NCI-H524 (cell line): ENCODE data around the gene VSNL1.
A peak's percentile ranks its signal among the peaks of the same experiment; 100 is the strongest.
"Not testable (repeated sequence)": the region's sequence is repeated elsewhere in the genome, so short reads cannot be mapped to it uniquely, and the experiment has no call there.

Experiments used
- DNase-seq, 2 experiments: peaks; one replicate each; lab custom pipeline; 2025; lab: John Stamatoyannopoulos, UW

The VSNL1 gene

DNA sequence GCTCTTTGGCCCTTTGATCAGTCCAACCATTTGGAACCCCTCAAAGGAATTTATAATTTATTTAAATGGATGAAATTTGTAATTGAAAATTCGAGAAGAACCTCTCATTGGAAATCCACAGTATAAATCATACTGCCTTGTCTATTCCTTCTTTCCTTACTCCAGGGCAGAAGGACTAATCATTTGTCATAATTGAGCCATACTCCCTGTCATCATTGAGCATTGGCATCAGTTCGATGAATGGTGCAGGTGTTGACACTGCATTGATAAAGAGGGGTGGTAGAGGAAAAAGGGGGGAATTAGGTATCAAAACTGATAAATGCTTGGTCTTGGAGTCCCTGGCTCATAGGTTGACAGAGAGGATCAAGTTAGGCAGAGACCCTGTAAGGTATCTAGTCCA is 2.0 kb downstream of the VSNL1 start:
- no peak for DNase-seq

GRCh38 chr2:17543131-17543660 is 2.7 kb downstream of the VSNL1 start:
- peak in 1 of 2 experiments; percentile 8 for DNase-seq

GRCh38 chr2:17543848-17544247 is 3.4 kb downstream of the VSNL1 start:
- DNase-seq, result no peak

DNA sequence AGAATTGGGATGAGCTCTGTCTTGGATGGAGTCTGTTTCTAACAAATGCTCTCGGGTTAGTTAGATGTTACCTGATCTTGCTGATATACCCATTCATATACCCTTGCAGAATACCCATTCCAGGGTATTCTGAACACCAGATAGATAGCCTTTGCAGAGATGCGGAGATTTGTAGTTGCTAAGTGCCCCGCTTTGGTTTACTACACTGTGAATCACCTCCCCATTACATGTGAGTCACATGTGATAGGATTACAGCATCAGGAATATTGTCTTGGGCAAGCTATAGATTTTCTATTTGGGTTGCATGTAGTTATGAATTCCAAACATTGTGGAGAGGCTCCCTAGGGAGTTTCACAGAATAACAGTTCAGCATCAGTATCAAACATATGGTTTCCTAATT is 3.8 kb downstream of the VSNL1 start:
- peak in 1 of 2 experiments; percentile 4 for DNase-seq

DNA sequence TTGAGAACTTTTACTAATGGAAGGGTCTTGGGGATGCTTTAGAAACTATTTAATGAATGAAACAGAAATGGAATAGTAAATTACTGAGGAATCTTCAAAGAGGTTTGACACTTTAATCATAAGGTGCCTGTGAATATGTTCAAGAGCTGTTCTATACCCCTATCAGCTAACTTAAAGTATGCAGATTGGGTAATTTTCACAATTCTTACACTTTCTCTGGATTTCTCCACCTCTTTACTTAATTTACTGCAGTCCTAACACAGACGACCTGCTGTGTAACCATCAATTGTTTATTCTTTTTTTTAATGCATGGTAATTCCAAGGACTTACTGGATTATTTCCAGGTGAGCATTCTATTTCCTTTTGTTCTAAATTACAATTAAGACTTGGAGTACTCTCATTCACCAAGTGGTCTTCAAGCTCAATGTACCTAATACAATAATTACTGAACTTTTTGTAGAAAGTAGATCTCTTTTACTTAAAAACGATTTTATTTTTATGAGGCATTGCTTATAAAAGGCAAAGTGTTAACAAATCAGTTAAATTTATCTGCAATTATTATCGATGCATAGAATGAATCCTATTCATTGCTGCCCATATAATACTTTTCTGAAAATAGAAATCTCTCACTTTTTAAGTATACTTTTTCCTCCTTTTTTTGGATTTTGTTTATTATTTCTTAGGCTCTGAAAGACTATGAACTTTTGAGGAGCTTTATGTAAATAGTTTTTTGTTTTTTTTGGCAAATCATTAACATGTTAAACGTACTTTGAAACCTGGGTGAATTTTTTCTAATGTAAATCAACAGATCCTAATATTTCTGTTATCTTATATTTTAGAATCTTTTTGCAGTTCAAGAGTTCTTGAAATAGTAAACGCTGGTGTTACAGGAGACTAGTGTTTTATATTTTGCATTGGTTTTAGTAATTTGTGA is 5.5 kb downstream of the VSNL1 start:
- DNase-seq, result no peak

GRCh38 chr2:17547237-17547636 is 6.7 kb downstream of the VSNL1 start:
- DNase-seq, result no peak

- DNase-seq, result no peak
These were observed 7.2 kb downstream of the VSNL1 start for GRCh38 chr2:17547737-17548136.

DNA sequence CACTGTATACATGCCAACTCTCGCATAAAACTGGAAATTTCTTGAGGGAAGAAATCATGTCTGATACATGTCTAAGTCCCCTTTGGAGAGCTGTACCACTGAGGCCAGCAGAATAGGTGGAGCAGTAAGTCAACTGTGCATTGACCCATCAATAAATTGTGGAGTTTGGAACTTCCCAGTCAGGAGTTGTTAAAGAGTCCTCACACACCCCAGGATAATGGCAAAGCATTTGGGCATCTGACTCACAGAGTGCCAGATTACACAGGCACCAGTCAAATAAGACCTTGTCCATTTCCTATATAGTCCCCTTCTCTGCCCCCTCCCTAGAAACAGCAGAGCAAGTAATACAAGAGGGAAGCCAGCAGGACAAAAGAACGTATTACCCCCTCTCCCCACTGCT is 10.4 kb downstream of the VSNL1 start:
- DNase-seq, result no peak

DNA sequence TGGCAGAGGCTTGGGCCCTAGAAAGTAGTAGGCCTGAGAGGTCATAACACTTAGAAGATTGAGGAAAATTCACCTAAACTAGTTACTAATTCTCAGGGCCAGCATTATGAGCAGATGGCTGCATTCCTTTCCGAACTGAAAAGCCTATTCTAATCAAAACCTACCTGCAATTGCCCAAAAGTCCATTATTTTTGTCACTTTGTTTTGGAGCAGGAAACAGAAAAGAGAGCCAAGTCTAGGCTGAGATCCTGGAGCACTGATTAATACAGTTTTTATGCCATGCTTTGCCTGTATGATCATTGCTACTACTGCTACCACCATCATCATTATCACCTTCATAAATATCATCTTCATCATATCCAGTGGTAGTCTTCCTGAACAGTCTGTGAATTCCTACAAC is 14.7 kb downstream of the VSNL1 start:
- no peak for DNase-seq

- no peak for DNase-seq
These were observed 17.1 kb downstream of the VSNL1 start for GRCh38 chr2:17557596-17557995.

GRCh38 chr2:17558053-17558452 is 17.6 kb downstream of the VSNL1 start:
- no peak for DNase-seq

GRCh38 chr2:17558878-17559277 is 18.4 kb downstream of the VSNL1 start:
- DNase-seq, result no peak

DNA sequence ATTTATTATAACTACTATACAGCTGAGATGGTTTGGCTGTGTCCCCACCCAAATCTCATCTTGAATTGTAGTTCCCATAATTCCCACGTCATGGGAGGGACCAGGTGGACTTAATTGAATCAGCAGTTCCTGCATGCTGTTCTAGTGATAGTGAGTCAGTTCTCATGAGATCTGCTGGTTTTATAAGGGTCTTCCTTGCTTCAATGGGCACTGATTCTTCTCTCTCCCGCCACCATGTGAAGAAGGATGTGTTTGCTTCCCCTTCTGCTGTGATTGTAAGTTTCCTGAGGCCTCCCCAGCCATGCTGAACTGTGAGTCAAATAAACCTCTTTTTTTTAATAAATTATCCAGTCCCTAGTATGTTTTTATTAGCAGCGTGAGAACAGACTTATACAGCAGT is 25.2 kb downstream of the VSNL1 start:
- DNase-seq, result not testable (repeated sequence)

GRCh38 chr2:17571681-17572080 is 31.2 kb downstream of the VSNL1 start:
- no peak for DNase-seq

DNA sequence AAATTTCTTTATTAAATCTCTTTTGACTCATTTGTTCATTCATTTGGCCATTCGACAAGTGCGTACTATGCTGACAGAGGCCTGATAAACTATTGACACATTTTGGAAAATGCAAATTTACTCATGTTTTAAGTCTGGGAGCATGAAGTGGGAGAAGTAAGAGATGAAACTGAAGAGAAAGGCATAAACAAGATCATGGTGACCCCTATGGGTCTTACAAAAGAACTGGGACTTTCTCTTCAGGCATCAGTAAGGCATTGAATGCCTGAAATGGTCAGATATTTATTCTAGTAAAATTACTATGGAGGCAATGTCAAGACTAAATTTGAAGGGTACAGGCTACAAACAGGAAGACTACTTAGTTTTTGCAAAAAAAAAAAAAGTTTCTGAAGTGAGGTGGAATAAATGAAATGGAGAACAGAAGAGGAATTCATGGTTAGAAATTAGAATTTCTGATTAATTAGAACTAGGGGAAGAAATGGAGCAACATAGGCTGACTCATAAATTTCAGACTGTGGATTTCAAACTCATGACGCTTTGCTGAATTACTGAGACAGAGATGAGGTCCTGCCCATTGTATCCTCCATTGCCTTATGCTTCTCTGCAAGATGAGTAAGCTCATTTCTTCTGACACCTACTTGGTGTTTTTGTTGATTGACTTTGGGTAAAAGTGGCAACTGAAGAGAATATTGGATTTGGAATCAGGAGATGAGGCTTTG is 32.7 kb downstream of the VSNL1 start:
- peak in 1 of 2 experiments; percentile 20 for DNase-seq

- DNase-seq, result no peak
These were observed 33.3 kb downstream of the VSNL1 start for GRCh38 chr2:17573804-17574175.

DNA sequence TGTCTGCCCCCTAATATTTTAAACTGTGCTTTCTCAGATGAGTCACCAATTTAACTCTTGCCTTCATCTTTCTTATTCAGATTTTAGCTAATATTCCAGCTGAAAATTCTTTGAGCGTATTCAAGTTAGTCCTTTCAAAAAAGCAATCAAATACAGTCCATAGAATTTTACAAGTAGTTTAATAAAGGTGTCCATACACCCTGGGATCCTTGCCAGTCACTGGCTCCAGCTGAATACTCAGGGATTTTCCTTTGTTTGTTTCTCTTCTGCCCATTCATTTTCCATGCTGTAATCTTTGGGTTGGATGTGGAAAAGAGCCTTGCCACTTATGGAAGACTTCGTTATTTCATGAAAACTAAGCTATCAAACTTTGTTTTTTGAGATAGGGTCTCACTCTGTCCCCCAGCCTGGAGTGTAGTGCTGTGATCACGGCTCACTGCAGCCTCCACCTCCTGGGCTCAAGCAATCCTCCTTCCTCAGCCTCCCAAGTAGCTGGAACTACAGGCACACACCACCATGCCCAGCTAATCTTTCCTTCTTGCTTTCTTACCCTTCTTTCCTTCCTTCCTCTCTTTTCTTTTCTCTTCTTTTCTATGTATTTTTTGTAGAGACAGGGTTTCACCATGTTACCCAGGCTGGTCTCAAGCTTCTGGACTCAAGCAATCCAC is 34.0 kb downstream of the VSNL1 start:
- DNase-seq, result no peak

- DNase-seq, result no peak
These were observed 36.3 kb downstream of the VSNL1 start for GRCh38 chr2:17576802-17577201.

DNA sequence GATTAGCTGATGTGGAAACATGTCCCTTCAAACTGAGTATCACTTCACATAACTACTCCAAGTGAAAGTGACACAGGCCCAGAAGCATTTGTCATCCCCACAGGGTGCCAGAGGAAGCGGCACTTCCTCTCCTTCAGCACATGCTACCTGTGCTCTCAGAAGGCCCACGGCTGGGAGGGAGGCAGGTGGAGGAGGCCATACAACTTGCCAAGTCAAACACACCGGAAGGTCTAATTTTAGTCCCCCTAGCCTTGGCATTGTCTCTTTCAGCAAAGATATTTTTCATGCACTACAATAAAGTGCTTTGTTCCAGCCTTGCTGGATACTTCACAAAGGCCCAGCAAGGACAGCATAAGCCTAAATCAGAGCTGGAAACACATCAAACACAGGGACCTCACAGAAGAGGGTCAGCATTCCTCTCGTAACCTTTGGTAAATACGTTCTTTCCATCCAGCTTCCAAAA is 38.0 kb downstream of the VSNL1 start:
- DNase-seq, result no peak

DNA sequence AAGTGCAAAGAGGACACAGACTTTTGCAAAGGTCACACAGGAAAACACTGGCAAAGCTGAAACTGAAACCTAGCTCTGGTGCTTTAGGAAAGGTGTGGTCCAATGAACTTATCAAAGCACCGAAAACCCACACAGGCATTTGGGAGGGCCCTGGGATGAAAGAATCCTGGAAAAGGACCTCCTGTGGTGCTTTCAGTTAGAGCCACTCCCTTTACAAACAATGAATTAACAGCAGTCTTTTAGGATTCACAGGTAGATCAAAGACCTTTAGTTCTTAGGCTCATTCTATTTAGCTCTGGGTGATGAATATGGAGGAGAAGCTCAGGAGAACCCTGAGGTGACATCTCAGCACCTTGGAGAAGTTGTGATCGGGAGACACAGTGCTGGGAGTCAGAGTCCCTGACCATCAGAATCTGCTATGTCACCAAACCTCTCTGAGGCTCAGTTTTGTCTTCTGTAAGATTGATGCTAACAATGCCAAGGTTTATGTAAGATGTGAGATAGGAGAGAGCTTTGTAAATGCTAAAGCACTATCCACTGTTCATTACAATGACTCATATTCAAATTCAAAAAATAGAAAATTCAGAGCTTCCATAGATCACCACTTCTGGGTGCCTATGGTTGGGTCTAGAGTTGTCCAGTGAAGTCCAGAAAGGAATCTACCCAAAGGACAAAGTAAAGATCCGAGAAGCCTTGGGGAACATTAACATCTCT is 39.3 kb downstream of the VSNL1 start:
- DNase-seq, result no peak

GRCh38 chr2:17580319-17580715 is 39.8 kb downstream of the VSNL1 start:
- DNase-seq, result no peak

DNA sequence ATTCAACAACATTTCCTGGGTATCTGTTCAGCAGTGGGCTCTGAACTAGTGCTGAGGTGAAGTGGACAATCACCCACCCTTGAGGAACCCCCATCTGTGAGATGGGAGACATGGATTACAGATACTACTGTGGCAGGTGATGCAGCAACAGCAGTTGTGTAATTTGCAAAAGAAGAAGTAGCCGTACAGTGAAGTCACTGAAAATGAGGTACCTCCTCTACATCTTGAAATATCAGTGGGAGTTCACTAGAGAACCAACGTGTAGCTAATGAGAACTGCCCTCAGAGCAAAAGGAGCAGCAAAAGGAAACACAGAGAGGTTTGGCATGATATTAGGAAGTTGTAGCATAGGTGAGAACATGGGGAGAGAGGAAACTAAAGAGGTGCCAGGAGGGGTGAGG is 41.3 kb downstream of the VSNL1 start:
- no peak for DNase-seq
